Urinary bladder (tissue), 4 donors: ENCODE measurements around the gene ITGB2. TPM values are rescaled to one million over a fixed set of nuclear protein-coding genes. Genes with fewer than 3 reads are reported as not detected.

Experiments used
- DNase-seq: peaks from one replicate; pipeline ENCODE4 v3.0.0-alpha.2; 2015; ENCODE audit errors: extremely low spot score
- H3K27ac ChIP-seq: one replicate; pipeline ENCODE4 v1.5.1; 2013; ENCODE audit warnings: low read depth, mild to moderate bottlenecking, moderate library complexity
- H3K36me3 ChIP-seq: one replicate; pipeline ENCODE4 v1.6.1; 2013; ENCODE audit warnings: mild to moderate bottlenecking, moderate library complexity; ENCODE audit not compliant: insufficient read depth
- H3K4me1 ChIP-seq: one replicate; pipeline ENCODE4 v1.6.1; 2013; ENCODE audit warnings: mild to moderate bottlenecking, moderate library complexity; ENCODE audit not compliant: insufficient read depth
- H3K4me3 ChIP-seq: one replicate; pipeline ENCODE4 v1.5.1; 2013; ENCODE audit warnings: low read depth, low read length
- WGBS: extraction: QIAGEN DNeasy Blood & Tissue Kit; methylation state at CpG from one replicate; pipeline ENCODE4 v1.1.7; 2013; 5-methylcytosine and 5-hydroxymethylcytosine counted together
- polyA plus RNA-seq: library from polyadenylated mRNA; stranded (reverse); fragments of 200-250 nt; gene quantifications from one replicate; pipeline ENCODE4 v1.2.3, GENCODE V29; 2013
- total RNA-seq: library from RNA; depleted of rRNA; stranded (reverse); fragments of >200 nt; gene quantifications from one replicate; pipeline ENCODE4 v1.2.3, GENCODE V29; 2014
- donor health status: healthy with polysubstance abuse.
- donor health status: healthy.

Gene ITGB2
- total and polyA plus RNA-seq, 2 donors: 20.8 to 39.9 TPM

- 54% methylated on average over 19 of the region's 19 CpGs for WGBS
- Histone ChIP-seq H3K4me3 (no peak overlapping the region), H3K27ac (no peak overlapping the region), H3K4me1 (no peaks in the 10 kb centered on the region), H3K36me3 (no peaks in the 10 kb centered on the region)
- DNase-seq: no peak
Observed at GRCh38 chr21:44892095-44892494, 28.6 kb downstream of the ITGB2 start.

DNA sequence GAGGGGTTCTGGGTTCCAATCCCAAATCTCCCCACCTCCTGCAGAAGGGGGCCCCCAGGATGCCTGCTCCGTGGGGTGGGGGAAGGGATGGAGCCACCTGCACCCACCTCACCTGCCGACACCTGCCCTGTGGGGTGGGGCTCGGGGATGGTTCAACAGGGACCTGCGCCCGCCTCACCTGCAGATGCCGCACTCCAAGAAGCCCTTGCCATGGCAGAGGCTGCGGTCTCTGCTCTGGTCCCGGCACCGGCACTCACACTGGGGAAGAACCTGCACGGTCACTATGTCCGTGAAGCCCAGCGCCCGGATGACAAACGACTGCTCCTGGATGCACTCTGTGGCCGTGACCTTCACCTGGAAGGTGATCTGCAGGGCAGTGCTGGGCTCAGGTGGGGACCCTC lies 29.1 kb downstream of the ITGB2 start:
- WGBS: 90% methylated on average over 15 of the region's 15 CpGs
- Histone ChIP-seq H3K4me1 (no peaks in the 10 kb centered on the region), H3K36me3 (no peaks in the 10 kb centered on the region), H3K27ac (no peak overlapping the region), H3K4me3 (no peak overlapping the region)
- DNase-seq: no peak

GRCh38 chr21:44890961-44891541 lies 29.6 kb downstream of the ITGB2 start:
- Histone ChIP-seq H3K4me1 (no peaks in the 10 kb centered on the region), H3K4me3 (no peak overlapping the region), H3K36me3 (no peaks in the 10 kb centered on the region), H3K27ac (no peak overlapping the region)
- DNase-seq: no peak
- WGBS: 86% methylated on average over 9 of the region's 9 CpGs

GRCh38 chr21:44890338-44890931 lies 30.3 kb downstream of the ITGB2 start:
- Histone ChIP-seq H3K36me3 (no peaks in the 10 kb centered on the region), H3K4me1 (no peaks in the 10 kb centered on the region), H3K27ac (no peak overlapping the region), H3K4me3 (no peak overlapping the region)
- DNase-seq: no peak
- 79% methylated on average over 24 of the region's 24 CpGs for WGBS

- Histone ChIP-seq H3K4me3 (no peak overlapping the region), H3K27ac (no peak overlapping the region), H3K4me1 (no peaks in the 10 kb centered on the region), H3K36me3 (no peaks in the 10 kb centered on the region)
- no peak for DNase-seq
- WGBS: 89% methylated on average over 29 of the region's 29 CpGs
Observed at GRCh38 chr21:44889625-44890337, 30.9 kb downstream of the ITGB2 start.

- H3K36me3 ChIP-seq: no peaks in the 10 kb centered on the region
- H3K4me1 ChIP-seq: no peaks in the 10 kb centered on the region
- WGBS: 86% methylated on average over 64 of the region's 64 CpGs
- H3K27ac ChIP-seq: no peak overlapping the region
- no peak overlapping the region for H3K4me3 ChIP-seq
- no peak for DNase-seq
Observed at GRCh38 chr21:44888581-44889550, 31.8 kb downstream of the ITGB2 start.

DNA sequence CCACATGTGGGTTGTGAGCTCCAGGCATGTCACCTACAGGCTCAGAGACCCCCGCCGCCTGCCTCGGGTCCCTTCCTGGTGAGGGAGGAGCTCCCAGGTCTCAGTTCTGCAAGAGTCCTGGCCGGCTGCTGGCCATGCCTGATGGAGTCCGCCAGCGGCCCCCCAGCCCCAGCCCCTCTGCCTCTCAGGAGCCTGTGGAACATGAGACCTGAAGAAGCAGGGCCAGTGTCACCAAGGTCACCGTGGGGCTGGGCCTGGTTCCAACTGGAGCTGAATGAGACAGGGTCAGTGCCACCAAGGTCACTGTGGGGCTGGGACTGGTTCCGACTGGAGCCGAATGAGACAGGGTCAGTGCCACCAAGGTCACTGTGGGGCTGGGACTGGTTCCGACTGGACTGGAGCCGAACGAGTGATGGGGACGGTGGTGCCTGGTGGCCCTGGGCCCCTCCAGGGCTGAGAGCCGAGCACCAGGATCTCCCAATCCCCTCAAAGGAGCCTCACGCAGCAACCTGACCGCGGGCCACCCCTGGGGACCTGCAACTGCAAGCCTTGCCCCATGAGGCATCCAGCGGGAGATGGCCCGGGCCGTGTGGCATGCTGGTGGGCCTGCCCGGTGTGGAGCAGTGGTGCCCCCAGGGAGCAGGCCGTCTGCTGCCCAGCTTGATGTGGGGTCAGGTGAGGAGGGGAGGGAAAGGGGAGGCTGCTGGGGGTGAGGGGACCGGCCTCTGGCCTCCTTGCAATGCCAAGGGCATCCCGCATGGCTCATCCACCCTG lies 32.7 kb downstream of the ITGB2 start:
- no peaks in the 10 kb centered on the region for H3K36me3 ChIP-seq
- no peak overlapping the region for H3K27ac ChIP-seq
- H3K4me1 ChIP-seq: no peaks in the 10 kb centered on the region
- no peak for DNase-seq
- 91% methylated on average over 24 of the region's 24 CpGs for WGBS
- no peak overlapping the region for H3K4me3 ChIP-seq

DNA sequence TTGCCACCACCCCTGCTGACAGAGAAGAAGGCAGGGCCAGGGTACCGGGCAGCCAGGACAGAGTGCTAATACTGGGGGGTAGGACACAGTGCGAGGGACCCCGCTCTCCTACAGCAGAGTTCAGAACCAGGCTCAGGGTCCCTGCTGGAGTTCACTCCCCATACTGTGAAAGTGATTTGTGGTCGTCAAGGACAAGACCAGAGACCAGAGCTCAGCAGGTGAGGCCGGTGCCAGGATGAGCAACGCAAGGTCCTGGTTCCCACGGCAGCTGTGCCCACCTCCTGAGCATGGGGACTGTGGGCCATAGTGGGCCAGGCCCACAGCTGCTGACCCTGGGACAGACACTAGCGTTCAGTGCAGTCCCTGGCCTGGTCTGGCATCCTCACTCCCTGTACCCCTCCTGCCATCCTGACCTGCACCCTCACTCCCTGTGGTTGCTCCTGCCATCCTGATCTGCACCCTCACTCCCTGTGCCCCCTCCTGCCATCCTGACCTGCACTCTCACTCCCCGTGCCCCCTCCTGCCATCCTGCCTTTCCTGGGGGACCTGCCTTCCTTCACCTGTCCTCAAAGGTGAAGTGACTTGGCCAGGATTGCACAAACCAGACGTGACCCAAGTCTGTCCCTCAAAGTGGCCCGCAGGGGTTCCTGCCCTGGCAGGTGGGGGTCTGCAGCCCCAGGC lies 33.4 kb downstream of the ITGB2 start:
- 79% methylated on average over 11 of the region's 11 CpGs for WGBS
- DNase-seq: no peak
- Histone ChIP-seq H3K4me3 (no peak overlapping the region), H3K36me3 (no peaks in the 10 kb centered on the region), H3K27ac (no peak overlapping the region), H3K4me1 (no peaks in the 10 kb centered on the region)

DNA sequence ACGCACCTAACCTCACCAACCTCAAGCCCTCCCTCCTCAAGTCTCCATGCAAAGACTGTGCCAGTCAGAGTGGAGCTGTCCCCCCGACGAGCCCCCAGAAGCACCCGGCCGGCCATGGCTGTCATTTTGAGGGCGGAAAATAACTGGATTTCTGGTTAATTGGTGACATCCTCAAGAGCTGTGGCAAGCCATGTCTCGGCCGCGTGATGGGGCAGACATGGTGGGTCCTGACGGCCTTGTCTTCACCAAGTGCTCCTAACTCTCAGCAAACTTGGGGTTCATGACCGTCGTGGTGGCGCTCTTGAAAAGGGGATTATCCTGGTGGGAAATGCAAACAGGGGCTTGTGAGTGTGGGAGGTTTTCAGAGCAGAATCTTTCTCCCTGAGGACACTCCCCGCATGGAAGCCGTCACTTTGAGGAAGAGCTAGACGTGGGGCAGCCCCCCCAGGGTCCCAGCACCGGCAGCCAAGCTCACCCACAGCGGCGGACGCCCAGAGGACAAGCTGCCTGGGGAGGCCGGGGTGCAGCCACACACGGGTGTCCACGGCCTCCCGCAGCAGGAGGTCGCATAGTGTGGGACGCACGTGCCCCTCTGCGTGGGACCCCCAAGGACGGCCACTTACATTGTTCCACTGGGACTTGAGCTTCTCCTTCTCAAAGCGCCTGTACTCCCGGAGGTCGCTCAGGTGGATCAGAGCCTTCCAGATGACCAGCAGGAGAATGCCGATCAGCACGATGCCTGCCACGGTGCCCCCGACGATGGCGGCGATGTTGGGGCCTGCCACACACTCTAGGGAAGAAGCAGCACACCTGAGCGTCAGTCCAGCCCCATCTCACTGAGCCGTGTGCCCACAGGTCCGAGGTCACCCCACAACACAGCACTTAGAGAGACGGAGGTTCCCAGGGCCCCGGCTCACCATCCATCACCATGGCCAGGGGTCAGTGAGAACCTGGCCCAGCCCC lies 34.3 kb downstream of the ITGB2 start:
- 88% methylated on average over 44 of the region's 44 CpGs for WGBS

GRCh38 chr21:44885615-44886014 lies 35.1 kb downstream of the ITGB2 start:
- 78% methylated on average over 11 of the region's 11 CpGs for WGBS
- Histone ChIP-seq H3K36me3 (no peaks in the 10 kb centered on the region), H3K4me3 (no peak overlapping the region), H3K4me1 (no peaks in the 10 kb centered on the region), H3K27ac (no peak overlapping the region)
- DNase-seq: no peak

More for the DNA sequence above, 34.3 kb downstream of the ITGB2 start:
- Histone ChIP-seq H3K27ac (no peak overlapping the region), H3K4me3 (no peak overlapping the region), H3K36me3 (no peaks in the 10 kb centered on the region), H3K4me1 (no peaks in the 10 kb centered on the region)
- no peak for DNase-seq

- H3K36me3 ChIP-seq: no peaks in the 10 kb centered on the region
- DNase-seq: no peak
- H3K27ac ChIP-seq: no peak overlapping the region
- WGBS: 64% methylated on average over 7 of the region's 7 CpGs
- no peak overlapping the region for H3K4me3 ChIP-seq
- no peaks in the 10 kb centered on the region for H3K4me1 ChIP-seq
Observed at GRCh38 chr21:44884097-44884496, 36.6 kb downstream of the ITGB2 start.

DNA sequence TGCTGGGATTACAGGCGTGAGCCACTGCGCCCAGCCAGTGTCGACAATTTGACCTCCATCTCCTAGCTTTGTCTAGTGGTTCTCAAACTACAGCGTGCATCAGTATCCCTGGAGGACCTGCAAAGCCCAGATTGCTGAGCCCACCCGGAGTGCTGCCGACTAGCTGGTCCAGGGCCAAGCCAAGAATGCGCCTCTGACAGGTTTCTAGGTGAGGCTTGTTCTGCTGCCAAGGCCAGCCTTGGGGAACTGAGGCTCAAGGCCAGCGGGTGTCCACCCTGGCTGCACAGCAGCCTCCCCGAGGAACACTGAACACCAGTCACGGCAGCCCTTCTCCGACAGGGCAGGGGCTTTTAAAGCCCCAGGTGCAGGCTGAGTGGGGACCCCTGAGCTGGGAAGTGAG lies 37.4 kb downstream of the ITGB2 start:
- Histone ChIP-seq H3K27ac (no peak overlapping the region), H3K4me3 (no peak overlapping the region), H3K4me1 (no peaks in the 10 kb centered on the region), H3K36me3 (no peaks in the 10 kb centered on the region)
- no peak for DNase-seq
- WGBS: 86% methylated on average over 11 of the region's 11 CpGs
